H1 (cell line): Measurements from ENCODE around the gene NAXD. TPM values are rescaled to one million over a fixed set of nuclear protein-coding genes. Genes with fewer than 3 reads are reported as not detected.

Experiments
- EGR1 ChIP-seq: IDR thresholded peaks from 2 replicates; pipeline ENCODE4 v1.6.1; 2011; ENCODE audit warnings: low read depth, low read length, borderline replicate concordance
- HDAC6 ChIP-seq: IDR thresholded peaks from one replicate; pipeline ENCODE4 v1.7.1; 2012; ENCODE audit warnings: low read depth, mild to moderate bottlenecking, inconsistent platforms, low read length, moderate library complexity
- MAFK ChIP-seq: IDR thresholded peaks from 2 replicates; pipeline ENCODE4 v1.6.1; 2012; ENCODE audit warnings: low read depth, mild to moderate bottlenecking, improper control_type of control experiment, low read length
- TCF12 ChIP-seq: IDR thresholded peaks from 2 replicates; pipeline ENCODE4 v1.6.1; 2011; ENCODE audit warnings: low read depth, mild to moderate bottlenecking, low read length
- polyA plus RNA-seq, 7 experiments: library from polyadenylated mRNA; depleted of rRNA in 3 of 7; stranded (reverse) in 5 of 7; unstranded in 2 of 7; fragments of >200 nt in 5 of 7; fragments of 200-250 nt in 2 of 7; gene quantifications; 1 replicate in 5 of 7; 2 replicates in 1 of 7; 4 replicates in 1 of 7; pipeline versions ENCODE4 v1.2.1 to v1.2.3, GENCODE V29; 2011 to 2013; ENCODE audit warnings: missing spikeins in 2 of 7, mixed read lengths in 2 of 7
- total RNA-seq: library from RNA; stranded (reverse); fragmentation: NEBNext Ultra II Directional; extraction: Animal tissue kit (Norgen Biotek cat#: 25700); gene quantifications from 2 replicates; pipeline ENCODE4 v1.2.1, GENCODE V29; 2021

The NAXD gene
- total and polyA plus RNA-seq, 2 of the 8 experiments (the other 6 are each of a cell fraction or from before 2014, with no cell fraction given): 25.4 to 35.5 TPM

- no peak for TF ChIP-seq TCF12
- no peak for TF ChIP-seq MAFK
- no peak for TF ChIP-seq EGR1
- TF ChIP-seq HDAC6: no peak
- TF ChIP-seq, all 59 proteins: peak for 0
Measured at GRCh38 chr13:110663491-110663890, 48.1 kb downstream of the NAXD start (continued).
